Measurements from ENCODE around the gene HSPB7.

- TF ChIP-seq CTCF (IDR thresholded peaks at IDR 0.05) (no peak), POLR2A (IDR thresholded peaks at IDR 0.05) (no peak)
Measured at GRCh38 chr1:15974855-15975254, 43.0 kb downstream of the HSPB7 start.
